ENCODE data around the gene PCDHB5.

PCDHB5 gene

GRCh38 chr5:141186897-141187512, 52.0 kb downstream of the PCDHB5 start, which contains the start of gene PCDHB9:
Gene PCDHB9 (plus strand): TSS chr5:141187161. CDS start chr5:141187319, 158 bp downstream.
- peak; percentile 33 for TF ChIP-seq CTCF (IDR thresholded peaks at IDR 0.05; ENCODE audit: low read depth, low read length)
- peak; percentile 8 to 18 for DNase-seq (ENCODE audit: low read depth in 2 of 2)
- H3K4me3 ChIP-seq (replicated peaks in 1 of 2; ENCODE audit: low read depth in 2 of 2, low read length in 2 of 2): no peak within 1 kb of the TSS

Data from cardiac fibroblast (primary cell).